C4-2B (cell line): ENCODE measurements around the gene PLPP4.

Source experiments
- CTCF ChIP-seq: fragments of 450-650 bp; conservative IDR thresholded peaks from 2 replicates; pipeline ENCODE4 v1.5.1; 2017; ENCODE audit warnings: mild to moderate bottlenecking
- ZFX ChIP-seq: fragments of 450-650 bp; IDR thresholded peaks from 2 replicates; pipeline ENCODE4 v1.6.1; 2017

DNA sequence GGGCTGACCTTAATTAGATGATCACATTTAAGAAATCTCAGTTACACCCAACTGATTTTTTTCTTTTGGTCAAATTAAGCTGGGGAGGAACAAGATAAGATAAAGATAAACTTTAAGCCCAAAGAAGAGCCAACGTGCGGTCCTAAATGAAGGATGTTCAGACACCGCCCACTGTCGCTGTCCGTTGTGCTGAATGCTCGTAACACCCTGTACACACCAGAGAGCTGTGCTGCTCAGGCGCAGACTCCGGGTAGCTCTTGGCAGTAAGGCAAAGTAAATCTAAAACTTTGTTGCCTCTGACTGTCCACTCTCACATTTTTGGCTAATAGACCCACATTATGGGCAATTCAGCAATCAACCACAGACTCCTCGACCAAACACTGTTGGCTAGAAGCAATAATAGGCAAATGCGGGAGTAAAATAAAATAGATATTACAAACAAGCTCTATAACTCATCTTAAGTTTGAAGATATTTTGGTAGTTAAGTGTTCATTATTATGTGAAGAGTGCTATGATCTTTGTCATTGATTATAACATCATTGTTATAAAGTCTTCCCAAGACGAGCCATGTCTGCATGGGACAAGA is 57.1 kb downstream of the PLPP4 start:
- TF ChIP-seq CTCF = no peak
- no peak for TF ChIP-seq ZFX
